NCI-H2107 (cell line): ENCODE results near the gene SPAAR.
"Not testable (repeated sequence)": the region's sequence is repeated elsewhere in the genome, so short reads cannot be mapped to it uniquely, and the experiment has no call there.

Experiments
- DNase-seq: peaks from one replicate; lab custom pipeline; 2025; lab: John Stamatoyannopoulos, UW

The SPAAR gene

GRCh38 chr9:35923598-35923926, 14.3 kb downstream of the SPAAR start:
- no peak for DNase-seq

DNA sequence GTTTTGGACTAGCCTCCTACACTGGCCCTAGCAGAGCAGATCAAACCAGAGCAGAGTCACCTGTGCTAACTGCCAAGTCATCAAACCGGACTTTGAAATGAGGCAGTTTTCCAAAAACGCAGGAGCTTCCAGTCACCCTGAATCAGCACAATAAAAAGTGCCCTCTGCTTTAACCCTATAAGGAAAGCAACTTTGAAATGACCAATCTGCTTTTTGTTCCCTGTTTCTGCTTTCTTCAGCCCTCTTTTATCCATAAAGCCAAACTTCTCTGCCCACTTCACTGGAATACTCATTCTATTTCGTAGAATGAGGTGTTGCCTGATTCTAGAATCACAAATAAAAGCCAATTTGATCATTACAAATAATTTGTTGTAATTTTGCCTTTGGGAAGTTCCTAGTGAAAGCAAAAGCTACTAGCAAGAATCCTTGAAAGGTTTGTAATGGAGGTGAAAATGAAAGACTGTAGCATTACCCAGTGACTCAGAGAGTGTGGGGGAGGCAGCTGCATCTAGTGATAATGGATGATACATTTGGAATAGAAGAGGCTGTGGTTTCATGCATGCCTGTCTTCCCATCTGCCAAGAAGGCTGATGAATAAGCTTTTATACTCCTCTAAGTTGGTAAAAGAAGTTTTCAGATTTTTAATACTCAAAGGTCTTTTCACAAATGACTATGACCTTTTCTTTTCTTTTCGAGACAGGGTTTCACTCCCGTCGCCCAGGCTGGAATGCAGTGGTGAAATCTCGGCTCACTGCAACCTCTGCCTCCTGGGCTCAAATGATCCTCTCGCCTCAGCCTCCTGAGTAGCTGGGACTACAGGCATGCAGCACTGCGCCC, 14.9 kb downstream of the SPAAR start:
- no peak for DNase-seq

DNA sequence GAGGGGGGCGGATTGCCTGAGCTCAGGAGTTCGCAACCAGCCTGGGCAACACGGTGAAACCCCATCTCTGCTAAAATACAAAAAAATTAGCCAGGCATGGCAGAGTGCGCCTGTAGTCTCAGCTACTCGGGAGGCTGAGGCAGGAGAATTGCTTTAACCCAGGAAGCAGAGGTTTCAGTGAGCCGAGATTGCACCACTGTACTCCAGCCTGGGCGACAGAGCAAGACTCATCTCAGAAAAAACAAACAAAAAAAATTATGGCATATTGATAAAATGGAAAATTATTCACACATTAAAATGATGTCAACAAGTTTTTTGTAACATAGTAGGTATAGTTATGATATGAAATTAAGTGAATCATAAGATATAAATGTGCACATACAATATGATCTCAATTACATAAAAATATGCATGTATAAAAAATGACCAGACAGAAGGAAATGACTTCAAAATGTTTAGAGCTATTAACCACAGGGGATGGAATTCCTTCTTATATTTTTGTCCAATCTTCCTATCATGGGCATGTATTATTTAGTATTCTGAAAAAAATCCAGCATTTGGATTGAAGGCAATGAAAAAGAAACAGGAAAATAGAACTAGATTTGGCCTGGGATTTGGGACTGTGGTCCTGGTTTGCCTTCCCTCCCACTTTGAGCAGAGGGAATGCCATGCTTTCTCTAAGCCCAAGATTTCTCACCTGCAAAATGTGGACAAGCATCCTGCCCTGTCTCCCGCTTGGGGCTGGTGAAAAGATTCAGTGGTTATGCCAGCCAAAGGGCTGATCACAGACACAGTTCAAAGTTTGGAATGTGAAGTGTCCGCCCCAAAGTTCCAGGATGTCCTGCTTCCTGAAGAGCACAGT, 19.5 kb downstream of the SPAAR start:
- no peak for DNase-seq

DNA sequence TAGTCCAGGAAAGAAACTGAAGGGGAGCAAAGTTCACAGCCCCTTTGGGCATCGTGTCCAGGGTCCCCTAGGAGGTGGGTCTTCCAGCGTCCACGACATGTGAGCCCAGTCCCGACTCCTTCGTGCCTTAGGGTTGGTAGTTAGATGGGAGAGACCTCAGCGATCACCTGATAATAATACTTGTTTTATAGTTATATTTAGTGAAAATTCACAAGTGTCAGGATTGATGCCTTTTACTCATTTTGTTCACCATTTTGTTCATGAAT, 20.1 kb downstream of the SPAAR start:
- DNase-seq, result no peak

GRCh38 chr9:35930521-35930920, 21.2 kb downstream of the SPAAR start:
- DNase-seq, result no peak

DNA sequence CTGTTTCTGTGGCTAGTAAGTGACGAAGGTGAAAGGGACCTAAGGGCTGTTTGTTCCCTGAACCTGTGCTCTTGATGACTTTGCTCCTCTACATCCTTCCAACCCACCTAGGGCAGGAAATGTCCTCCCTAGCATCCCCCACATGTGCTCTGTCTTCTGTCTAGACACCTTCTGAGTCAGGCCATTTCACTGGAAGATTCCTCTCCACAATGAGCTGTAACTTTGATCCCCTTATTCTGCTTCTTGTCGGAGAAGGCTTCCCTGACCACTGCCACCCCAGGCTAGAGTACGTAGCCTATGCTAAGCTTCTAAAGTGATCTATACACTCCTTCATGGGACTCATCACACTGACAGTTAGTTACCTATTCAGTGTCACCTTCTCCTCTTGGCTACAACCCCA, 21.7 kb downstream of the SPAAR start:
- DNase-seq, result no peak

DNA sequence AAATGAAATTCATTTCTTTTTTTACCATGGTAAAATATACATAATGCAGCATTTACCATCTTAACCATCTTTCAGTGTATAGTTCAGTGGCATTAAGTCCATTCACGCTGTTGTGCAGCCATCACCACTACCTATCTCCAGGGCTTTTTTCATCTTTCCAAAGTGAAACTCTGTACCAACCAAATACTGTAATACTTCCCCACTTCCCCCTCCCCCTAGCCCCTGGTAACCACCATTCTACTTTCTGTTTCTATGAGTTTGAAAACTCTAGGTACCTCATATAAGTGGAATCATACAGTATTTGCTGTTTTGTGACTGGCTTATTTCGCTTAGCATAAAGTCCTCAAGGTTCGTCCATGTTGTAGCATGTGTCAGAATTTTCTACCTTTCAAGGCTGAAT, 23.4 kb downstream of the SPAAR start:
- DNase-seq, result no peak

DNA sequence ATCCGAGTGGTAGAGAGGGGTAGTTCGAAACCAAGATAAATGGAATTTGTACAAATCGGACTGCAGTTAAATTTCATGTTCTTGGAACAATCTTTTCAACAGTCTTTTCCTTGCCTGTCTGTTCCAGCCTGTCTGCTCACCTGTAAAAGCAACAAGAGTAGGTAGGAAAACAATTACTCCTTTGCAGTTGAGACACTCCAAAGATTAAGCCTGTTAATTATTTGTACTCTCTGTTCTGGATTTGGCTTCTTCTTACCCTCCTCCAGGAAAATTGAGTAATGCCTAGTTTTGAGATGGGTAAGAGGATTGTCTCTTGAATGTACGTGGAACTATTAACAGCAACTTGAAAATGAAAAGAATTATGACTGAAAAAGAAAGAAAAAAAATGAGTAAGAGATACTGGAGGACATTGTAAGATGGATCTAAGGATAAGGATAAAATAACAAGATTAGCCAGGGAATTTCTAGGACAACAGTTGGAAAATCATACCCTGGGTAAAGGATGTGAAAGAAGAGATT, 24.3 kb downstream of the SPAAR start:
- no peak for DNase-seq

GRCh38 chr9:35934069-35934468, 24.8 kb downstream of the SPAAR start:
- not testable (repeated sequence) for DNase-seq

DNA sequence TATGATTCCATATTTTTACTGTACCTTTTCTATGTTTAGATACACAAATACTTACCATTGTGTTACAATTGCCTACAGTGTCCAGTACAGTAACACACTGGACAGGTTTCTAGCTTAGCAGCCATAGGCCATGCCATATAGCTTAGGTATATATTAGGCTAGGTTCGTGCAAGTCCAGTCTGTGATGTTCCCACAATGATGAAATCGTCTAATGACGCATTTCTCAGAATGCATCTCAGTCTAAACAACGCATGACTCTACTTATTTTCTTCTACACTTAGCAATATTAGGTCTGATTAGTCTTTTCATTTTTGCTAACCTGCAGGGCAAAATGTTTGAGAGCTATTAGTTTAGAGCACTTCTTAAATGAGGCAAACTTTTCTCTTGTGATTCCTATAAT, 26.0 kb downstream of the SPAAR start:
- no peak for DNase-seq

DNA sequence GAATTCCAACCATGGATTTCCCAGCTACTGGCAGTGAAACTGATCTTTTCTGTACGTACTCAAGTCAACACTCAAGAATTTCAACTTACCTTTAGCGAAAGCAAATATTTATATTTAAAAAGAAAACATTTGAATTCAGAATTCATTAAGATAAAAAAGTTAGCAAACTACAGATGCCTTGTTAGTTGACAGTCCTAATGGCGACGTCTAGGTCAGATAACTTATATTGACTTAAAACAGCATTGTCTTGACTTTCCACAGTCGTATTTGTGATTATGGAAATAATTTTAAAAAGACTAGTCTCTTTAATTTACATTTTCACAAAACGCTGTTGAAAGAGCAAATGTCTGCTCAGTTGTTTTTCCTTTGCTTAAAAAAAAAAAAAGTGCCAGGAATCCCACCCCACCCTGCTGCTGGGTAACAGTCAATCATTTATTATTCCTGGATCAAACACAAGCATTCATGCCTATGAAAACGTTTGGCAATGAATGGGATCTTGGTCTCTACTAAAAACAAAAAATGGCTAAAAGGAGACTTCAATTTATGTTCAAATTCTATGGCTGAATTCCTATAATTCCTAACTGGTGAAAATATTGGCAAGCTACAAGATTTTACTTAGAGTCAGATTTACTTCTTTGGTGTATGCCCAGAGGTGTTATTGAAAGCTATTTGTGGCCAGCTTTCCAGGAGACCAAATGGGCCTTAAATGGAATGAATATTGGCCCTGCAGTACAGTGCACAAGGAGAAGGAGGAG, 26.6 kb downstream of the SPAAR start:
- DNase-seq, result no peak

DNA sequence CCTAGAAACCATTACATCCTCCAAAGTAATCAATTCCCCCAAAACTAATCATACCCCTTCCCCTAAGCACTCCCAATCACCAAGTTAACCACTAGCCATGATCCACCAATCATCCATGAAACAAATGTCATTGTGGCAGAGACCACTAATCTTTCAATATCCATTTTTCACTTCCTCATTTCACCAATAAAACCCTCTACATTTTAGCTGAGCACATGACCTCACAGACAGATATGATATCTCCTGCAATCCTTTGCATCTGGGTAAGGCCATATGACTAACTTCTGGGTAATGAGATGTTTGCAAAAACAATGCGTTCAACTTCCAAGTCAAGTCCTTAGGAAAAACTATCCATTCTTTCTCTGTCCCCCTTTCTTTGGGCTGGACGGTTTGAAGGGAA, 27.9 kb downstream of the SPAAR start:
- DNase-seq, result no peak

- DNase-seq, result no peak
Measured at GRCh38 chr9:35938474-35939356, 29.4 kb downstream of the SPAAR start.

- no peak for DNase-seq
Measured at GRCh38 chr9:35939679-35940250, 30.5 kb downstream of the SPAAR start.

DNA sequence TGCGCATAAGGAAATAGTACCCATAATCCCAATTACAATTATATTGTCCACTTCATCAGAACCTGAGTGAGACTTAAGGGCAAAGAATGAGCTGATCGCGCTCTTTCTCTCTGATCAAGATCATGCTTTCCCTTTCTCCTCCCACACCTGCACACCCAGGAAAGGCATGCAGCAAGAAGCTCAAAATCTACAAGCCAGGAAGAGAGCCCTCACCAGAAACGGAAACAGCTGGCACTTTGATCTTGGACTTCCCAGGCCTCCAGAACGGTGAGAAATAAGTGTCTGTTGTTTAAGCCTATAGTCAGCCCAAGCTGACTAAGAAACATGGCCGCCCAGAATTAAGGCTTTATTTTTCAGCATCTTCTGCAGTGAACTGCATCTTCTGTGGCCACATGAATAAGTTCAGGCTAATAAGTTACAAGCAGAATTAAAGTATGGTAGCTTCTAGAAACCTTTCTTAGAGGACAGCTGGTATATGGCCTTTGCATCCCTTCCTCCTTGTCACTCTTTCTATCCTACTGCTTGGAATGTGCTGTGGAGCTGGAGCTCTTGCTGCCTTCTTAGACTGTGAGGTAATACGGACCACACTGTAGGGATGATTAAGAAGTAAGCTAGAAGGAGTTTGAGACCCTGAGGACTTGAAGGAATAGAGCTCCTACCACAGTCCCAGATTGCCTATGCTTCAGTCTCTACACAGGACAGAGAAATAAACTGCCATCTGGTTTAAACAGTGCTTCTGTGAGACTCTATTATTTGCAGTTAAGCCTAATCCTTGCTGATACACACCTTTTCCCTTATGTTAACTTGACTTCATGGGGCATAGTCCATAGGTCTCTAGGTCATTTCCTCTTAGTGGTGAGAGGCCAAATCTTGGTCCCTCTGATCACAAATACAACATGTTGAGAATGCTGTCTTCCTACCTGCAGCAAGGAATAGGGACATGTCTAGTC, 31.4 kb downstream of the SPAAR start:
- DNase-seq, result no peak

- no peak for DNase-seq
Measured at GRCh38 chr9:35942286-35942685, 33.0 kb downstream of the SPAAR start.

GRCh38 chr9:35944173-35944572, 34.9 kb downstream of the SPAAR start:
- no peak for DNase-seq

- DNase-seq, result no peak
Measured at GRCh38 chr9:35944841-35945240, 35.6 kb downstream of the SPAAR start.

DNA sequence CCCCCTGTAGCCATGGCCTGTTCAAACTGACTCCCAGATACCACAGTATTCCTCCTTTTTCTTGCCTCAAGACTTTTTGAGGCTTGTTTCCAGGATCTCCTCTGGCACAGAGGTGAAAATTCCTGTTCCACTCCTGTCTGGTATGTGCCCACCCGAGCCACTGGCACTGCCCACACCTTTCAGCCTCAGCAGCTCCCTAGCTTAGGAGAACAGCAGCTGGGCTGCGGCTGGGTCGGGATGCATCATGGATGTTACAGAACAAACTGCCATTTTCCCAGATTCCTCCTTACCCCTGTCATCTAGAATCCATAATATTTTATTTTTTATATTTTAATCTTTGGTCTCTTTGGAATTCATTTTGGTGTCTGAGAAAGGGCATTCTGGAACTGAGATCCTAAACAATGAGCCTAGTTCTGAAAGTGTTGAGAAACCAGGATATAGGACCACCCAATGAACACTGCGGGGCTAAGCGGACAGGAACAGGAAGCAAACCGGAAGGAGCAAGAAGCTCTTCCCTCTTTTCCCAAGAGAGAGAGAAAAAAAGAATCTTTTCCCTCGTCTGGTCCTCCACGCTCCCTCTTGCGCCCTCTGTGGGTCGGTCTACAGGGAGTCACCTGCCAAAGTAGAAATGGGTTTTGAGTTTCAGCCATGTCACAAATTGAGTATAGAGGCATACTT, 36.2 kb downstream of the SPAAR start:
- peak; percentile 11 for DNase-seq

- no peak for DNase-seq
Measured at GRCh38 chr9:35948451-35948850, 39.2 kb downstream of the SPAAR start.
